Measurements from ENCODE around the gene PSMF1.
"Not testable (repeated sequence)": the region's sequence is repeated elsewhere in the genome, so short reads cannot be mapped to it uniquely, and the experiment has no call there.

Gene PSMF1

GRCh38 chr20:1216527-1217427, 98.4 kb downstream of the PSMF1 start:
- DNase-seq: not testable (repeated sequence)

Measured in SW 1271 (cell line).